ENCODE data around the gene AP4M1.

- TF ChIP-seq, protein P1, sequence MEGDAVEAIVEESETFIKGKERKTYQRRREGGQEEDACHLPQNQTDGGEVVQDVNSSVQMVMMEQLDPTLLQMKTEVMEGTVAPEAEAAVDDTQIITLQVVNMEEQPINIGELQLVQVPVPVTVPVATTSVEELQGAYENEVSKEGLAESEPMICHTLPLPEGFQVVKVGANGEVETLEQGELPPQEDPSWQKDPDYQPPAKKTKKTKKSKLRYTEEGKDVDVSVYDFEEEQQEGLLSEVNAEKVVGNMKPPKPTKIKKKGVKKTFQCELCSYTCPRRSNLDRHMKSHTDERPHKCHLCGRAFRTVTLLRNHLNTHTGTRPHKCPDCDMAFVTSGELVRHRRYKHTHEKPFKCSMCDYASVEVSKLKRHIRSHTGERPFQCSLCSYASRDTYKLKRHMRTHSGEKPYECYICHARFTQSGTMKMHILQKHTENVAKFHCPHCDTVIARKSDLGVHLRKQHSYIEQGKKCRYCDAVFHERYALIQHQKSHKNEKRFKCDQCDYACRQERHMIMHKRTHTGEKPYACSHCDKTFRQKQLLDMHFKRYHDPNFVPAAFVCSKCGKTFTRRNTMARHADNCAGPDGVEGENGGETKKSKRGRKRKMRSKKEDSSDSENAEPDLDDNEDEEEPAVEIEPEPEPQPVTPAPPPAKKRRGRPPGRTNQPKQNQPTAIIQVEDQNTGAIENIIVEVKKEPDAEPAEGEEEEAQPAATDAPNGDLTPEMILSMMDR (IDR thresholded peaks at IDR 0.05; ENCODE audit: low read depth, low read length, missing input control): no peak
- TF ChIP-seq REST (IDR thresholded peaks at IDR 0.05) (no peak), EGR1 (IDR thresholded peaks at IDR 0.05; ENCODE audit: low read depth in 2 of 2) (no peak), GABPA (IDR thresholded peaks at IDR 0.05 in 1 of 2, conservative IDR thresholded peaks at IDR 0.05 in 1 of 2) (no peak)
Observed at GRCh38 chr7:100095289-100095688, 6.2 kb upstream of the AP4M1 start.
